HG03060 (cell line): Measurements from ENCODE around the gene SH3BP5.

Source experiments
- ATAC-seq: cut with Tn5 transposase; IDR thresholded peaks from one replicate; pipeline ENCODE4 v1.9.1; 2021; ENCODE audit warnings: low read depth, moderate number of reproducible peaks; ENCODE audit not compliant: unreplicated experiment

The SH3BP5 gene

DNA sequence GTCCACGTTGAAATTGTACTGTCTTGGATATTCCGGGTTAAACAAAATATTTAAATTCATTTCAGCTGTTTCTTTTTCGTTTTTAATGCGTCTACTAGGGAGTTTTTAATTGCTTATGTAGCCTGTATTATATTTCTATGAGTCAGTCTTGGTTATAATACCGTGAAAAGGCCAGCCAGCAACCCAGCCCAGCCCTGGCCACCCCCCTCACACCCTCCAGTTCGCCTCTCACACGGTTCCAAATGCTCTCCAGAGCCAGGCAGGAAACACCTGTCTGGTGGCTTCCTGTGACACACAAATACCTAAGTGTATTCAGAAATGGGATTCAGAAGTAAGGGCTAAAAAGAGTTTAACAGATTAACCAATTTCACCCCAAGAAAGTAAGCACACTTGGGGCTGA lies 4.4 kb downstream of the SH3BP5 start:
- no peak for ATAC-seq

GRCh38 chr3:15326673-15327072 lies 5.7 kb downstream of the SH3BP5 start:
- no peak for ATAC-seq

- ATAC-seq = no peak
Observed at GRCh38 chr3:15326037-15326436, 6.3 kb downstream of the SH3BP5 start.

- ATAC-seq = no peak
Observed at GRCh38 chr3:15325228-15325627, 7.2 kb downstream of the SH3BP5 start.

- no peak for ATAC-seq
Observed at GRCh38 chr3:15324379-15324808, 8.0 kb downstream of the SH3BP5 start.

DNA sequence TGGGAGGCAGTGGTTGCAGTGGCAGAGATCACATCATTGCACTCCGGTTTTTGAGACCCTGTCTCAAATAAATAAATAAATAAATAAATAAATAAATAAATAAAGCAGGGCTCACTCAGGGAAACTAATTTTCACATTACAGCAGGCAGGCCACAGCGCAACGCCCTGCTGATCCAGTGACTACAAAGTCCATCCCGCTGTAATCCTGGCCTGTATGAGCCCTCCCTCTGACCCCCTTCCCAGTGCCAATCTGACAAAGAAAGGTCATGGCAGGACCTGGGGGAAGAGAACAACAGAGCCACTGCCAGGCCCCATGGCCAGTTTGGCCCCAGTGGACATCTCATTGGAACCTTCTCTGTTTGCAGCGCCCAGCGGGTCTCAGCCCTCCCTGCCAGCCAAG lies 9.3 kb downstream of the SH3BP5 start:
- no peak for ATAC-seq

GRCh38 chr3:15321349-15321748 lies 11.0 kb downstream of the SH3BP5 start:
- no peak for ATAC-seq

DNA sequence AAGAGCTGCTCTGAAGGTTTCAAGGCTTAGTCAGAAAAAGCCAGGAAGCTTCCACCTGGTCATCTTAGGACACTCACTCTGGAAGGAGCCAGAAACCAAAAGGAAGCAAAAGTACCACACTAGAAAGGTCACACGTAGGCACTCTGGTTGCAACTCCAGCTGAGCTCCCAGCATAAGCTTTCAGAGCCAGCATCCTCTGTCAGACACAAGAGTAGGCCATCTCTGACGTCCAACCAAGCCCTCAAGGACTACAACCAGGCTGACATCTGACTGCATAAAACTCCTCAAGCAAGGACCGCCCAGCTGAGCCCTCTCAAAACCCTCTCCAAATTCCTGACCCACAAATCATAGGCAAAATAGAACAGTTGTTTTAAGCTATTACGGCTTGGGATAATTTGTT lies 12.8 kb downstream of the SH3BP5 start:
- ATAC-seq = no peak

DNA sequence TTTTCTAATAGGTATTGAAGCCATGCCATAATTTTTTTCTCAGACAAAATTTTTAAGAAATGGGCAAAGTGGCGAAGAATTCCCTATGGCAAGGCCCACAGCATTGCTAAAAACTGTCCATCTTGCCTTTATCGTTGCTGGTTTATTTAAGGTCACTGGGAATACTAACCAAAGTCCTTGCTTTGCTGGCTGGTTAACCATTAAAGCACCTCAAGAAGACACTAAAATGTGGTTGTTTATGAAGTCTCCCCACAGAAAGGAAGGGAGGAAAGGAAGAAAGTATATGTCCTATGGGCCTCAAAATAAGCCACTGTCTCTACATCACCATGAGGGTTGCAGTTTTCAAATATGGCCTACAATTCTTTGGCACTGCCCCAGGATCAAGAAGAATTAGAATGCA lies 13.2 kb downstream of the SH3BP5 start:
- ATAC-seq = no peak

- ATAC-seq = no peak
Observed at GRCh38 chr3:15318661-15319060, 13.7 kb downstream of the SH3BP5 start.

GRCh38 chr3:15316998-15317435 lies 15.4 kb downstream of the SH3BP5 start:
- ATAC-seq = no peak

DNA sequence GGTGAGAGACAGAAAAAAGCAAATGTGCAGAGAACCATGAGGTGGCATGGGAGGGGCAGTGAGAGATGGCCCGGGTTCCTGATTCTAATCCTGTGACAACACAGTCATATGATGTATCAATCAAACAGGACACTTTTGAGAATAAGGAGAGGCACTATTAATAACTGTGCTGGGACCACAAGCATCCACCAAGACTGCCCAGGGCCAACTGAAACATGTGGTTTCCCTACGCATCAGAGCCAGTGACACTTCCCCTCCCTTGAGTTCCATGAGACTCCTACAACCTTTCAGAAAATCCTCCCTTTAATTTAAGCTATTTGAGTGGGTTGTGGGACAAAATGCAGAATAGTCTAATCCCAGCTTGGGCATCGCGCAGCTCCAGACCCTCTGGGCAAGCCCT lies 17.4 kb downstream of the SH3BP5 start:
- ATAC-seq = no peak

DNA sequence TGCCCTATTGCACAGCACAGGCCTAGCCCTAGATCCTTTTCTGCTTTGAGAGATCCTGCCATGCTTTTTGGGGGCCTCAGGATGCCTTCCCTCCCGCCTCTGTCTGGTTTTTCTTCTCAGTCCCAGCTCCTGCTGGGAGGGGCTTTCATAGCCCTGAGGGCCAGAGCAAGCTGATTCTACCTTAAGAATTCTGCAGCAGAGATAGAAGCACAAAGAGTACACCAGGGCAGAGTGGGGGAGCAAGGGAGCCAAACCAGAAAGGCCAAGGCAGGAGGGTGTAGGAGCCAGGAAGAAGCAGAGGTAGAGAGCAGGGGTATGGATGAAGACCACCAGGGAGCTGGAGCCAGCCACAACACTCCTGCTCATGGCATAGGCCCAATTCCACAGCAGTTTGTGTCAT lies 18.1 kb downstream of the SH3BP5 start:
- no peak for ATAC-seq

GRCh38 chr3:15313461-15313860 lies 18.9 kb downstream of the SH3BP5 start:
- no peak for ATAC-seq

DNA sequence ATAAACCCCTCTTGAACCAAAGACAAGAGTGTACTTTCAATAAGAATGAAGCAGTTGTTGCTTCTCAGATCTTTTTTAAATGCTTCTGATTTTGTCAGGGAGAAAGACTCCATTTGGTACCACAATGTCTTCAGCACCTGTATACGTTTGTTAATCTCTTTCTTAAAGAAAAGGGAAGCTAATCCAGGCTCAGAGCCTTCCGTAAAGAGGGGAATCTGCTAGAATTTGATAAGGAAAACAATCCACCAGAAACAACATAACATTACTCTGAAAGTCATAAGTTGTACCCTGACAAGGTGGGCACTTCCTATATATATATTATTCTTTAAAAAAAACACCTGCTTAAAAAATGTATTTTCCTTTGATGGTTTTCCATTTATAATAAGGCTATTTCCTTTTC lies 19.8 kb downstream of the SH3BP5 start:
- ATAC-seq = no peak

- ATAC-seq = peak; percentile 91
Observed at GRCh38 chr3:15310491-15311370, 21.7 kb downstream of the SH3BP5 start.

DNA sequence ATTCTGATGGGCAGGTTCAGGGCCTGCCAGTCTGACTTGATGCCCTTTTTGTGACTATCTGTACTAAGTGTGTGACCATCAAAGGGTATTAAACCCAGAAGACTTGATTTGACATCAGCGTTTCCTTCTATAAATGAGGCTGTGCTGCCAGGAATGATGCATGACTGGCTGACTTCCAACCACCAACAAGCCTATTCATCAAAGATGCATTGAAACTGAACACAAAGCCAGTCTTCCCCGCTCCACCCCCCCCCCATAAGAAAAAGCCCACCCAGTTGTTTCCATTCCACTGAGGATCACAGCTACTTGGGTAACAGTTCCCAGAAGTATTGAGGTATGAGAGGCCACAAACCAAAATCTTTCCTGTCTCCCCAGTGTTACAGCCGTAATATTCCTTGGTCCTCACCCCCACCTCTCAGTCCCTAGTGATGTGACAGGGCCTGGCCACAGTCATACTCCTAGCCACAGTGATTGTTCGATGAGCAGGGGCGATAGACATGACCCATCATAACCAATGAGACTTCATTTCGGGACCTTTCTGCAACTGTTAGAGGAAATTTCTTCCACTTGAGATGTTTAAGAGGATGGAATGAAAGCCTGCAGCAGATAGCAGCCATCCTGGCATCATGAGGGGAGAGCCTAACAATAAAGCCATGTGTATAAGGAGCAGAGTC lies 22.6 kb downstream of the SH3BP5 start:
- ATAC-seq = no peak

DNA sequence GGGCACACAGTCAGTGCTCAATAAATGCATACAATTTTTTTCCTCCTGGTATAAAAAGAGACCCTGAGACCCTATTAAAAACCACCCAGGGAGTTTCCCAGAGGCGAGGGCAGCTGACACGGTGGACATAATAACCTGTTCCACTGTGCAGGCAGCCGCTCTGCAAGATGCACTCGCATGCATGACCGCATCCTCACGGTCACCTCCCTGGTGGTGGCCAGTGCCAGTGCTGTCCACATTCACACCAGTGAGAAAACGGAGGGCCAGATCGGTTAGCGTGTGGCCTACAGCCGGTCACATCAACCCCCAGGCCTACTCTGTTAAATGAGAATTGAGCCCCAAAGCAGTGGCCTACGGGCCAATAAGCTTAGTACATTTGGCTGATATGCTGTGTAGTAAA lies 24.8 kb downstream of the SH3BP5 start:
- no peak for ATAC-seq

DNA sequence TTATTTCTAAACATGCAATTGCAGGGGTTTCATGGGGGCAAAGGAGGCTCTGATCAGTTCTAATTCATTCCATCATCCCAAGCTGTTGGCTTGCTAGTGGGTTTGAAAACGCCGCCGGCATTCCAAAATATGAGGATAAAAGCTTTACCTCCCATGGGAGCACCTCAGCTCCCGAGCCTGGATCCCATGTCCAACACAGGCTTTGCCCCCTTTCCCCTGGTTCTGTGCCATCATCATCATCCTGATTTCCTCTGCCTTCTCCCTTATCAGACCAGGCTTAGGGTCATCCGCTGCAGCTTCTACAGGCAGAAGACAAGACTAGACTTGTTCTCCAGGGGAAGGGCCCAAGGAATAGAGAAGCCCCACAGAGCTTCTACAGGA lies 25.4 kb downstream of the SH3BP5 start:
- no peak for ATAC-seq

GRCh38 chr3:15305359-15305844 lies 27.0 kb downstream of the SH3BP5 start:
- ATAC-seq = no peak

GRCh38 chr3:15303728-15304127 lies 28.7 kb downstream of the SH3BP5 start:
- ATAC-seq = no peak

DNA sequence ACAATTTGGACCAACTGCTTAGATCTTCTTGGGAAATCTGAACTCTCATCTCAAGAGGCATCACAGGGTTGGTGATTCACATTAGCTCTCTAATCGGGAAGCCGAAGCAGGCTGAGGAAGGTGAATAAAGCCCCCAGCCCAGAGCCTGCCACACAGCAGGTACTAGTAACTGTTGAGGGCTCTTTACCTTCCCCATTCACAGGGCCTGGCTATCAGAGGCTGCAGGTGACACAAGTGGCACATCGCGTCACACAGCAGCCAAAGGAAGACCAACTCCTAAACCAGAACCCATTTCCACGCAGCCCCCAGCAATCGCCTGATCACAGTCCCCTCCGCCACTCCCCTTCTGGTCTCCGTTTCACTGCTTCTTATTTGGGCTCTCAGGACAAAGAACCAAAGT lies 29.2 kb downstream of the SH3BP5 start:
- ATAC-seq = no peak
